ENCODE measurements around the gene CD84.
"Not testable (repeated sequence)": the region's sequence is repeated elsewhere in the genome, so short reads cannot be mapped to it uniquely, and the experiment has no call there.

The CD84 gene

DNA sequence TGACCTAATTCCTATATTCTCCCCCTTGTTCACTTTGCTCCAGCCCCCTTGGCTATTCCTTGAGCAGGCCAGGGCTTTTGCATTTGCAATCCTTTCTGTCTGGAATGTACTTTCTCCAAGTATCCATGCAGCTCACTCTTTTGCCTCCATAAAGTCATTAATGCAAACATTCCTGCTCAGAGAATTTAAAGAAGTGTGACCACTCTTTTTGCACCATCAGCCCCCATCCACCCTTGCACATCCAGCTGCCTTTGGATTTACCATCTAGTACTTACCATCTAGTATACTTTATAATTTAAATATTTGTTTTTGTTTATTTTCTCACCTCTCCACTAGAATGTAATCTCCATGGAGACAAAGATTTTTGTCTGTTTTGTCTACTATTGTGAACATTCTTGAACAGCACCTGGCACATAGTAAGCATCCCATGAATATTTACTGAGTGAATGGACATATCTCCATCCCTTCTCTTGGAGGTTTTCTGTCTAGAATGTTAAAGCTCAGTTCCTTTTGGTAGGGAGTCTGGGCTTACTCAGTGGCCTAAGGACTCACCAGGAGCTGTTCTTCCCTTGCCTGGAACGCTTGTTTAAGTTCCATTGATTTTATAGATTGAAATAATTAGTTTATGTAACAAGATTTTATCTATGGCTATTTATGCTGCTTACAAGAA is 78.8 kb downstream of the CD84 start:
- no peak for DNase-seq

DNA sequence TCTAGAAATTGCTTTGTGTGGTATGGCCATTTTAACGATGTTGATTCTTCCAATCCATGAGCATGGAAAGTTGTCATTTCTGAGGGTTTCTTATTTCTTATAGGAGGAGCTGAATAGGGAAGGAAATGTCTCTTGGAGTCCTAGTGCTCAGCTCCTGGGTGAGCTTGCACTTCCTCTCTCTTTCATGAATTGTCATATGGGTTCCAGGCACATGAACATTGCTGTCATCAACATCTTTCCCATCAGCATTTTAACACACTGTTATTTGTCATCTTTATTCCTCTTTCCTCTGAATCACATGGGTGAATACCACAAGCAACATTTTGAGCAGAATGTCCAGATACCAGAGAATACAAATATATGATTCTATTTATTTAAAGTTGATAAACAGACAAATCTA is 79.7 kb downstream of the CD84 start:
- no peak for DNase-seq

DNA sequence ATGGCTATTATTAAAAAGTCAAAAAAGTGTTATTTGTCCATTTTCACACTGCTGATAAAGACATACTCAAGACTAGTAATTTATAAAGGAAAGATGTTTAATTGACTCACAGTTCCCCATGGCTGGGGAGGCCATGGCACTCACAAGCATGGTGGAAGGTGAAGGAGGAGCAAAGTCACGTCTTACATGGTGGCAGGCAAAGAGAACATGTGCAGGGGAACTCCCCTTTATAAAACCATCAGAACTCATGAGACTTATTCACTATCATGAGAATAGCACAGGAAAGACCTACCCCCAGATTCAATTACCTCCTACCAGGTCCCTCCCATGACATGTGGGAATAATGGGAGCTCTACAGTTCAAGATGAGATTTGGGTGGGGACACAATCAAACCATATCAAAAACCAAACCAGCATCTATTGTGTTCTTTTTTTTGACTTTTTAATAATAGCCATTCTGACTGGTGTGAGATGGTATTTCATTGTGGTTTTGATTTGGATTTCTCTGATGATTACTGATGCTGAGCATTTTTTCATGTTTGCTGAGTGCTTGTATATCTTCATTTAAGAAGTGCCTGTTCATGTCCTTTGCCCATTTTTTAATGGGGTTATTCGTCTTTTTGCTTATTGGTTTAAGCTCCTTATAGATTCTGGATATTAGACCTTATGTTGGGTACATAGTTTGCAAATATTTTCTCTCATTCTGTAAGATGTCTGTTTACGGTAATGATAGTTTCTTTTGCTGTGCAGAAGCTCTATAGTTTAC is 80.8 kb downstream of the CD84 start:
- DNase-seq, result not testable (repeated sequence)

DNA sequence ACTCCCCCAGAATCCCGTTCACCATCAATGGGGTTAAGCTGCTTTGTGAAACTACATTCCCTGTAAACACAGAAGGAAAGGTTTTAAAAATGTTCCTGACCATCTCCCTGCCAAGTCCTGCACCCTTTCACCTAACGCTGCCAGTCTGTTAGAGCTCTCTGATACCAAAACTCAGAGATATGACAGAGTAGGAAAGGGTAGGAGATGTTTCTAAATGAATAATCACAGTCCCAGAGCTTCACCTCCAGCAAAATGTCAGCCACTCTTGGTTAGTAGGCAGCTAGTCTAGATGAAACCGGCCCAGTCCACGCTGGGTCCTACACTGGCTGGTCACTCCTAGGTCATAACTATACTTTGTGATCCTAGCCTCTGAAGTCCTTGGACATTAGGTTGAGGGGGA is 83.0 kb downstream of the CD84 start:
- DNase-seq, result no peak

DNA sequence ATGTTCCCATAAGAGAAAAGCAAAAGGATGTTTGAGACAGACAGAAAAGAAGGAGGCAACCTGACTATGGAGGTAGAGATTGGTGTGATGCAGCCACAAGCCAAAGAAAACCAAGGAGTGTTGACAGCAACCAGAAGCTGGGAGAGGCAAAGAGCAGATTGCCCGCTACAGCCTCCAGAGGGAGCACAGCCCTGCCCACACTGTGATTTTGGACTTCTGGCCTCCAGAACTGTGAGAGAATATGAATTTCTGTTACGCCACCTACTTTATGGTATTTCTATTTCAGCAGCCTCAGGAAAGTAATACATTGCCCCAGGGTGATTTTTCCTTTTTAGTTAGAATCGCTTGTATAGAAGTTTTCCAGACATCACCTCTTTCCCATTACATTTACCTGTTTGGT is 84.7 kb downstream of the CD84 start:
- DNase-seq, result no peak

DNA sequence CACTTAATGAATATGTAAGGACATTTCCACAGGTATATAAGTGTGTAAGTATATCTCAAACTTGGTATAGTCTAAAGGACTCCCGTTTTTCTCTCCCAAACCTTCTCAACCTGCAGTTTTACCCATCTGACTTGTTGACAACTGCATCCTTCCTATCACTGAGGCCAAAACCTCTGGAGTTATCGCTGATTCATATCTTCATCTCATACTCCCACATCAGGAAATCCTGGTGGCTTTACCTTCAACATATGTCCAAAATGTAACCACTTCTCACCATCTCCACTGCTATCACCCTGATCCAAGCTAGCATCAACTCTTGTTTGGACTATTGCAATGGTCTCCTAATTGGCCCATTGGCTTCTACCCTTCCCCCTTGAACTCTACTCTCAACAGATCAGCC is 86.7 kb downstream of the CD84 start:
- no peak for DNase-seq

DNA sequence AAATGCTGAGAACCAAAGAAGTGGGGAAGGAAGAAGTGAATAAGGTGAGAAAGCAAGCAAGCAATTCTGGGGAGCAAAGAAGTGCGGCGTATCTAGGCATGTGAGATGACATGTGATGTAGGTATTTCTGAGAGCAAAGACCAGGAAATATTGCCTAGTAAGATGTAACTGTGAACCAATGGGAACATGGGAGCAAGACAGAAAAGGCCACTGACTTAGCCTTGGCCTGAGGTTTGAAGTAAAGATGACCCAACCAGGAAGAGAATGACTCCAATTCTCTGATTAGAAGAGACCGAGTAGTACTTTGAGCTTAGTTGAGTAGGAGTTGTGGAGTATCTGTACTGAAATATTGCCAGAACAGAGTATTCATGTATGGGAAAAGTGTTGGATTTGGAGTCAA is 87.3 kb downstream of the CD84 start:
- no peak for DNase-seq
